RWPE1 (cell line): Measurements from ENCODE around the gene RHOT1.
A peak's percentile ranks its signal among the peaks of the same experiment; 100 is the strongest.
"Not testable (repeated sequence)": the region's sequence is repeated elsewhere in the genome, so short reads cannot be mapped to it uniquely, and the experiment has no call there.

ENCODE experiments used
- CTCF ChIA-PET: fragments of 350-600 bp; sonication (Branson Sonifier 250); formaldehyde crosslinking; extraction: SDS; loops from one replicate; lab custom pipeline; 2021; lab: Yijun Ruan, JAX
- POLR2A ChIA-PET: fragments of 400-600 bp; formaldehyde crosslinking; extraction: SDS; loops from one replicate; lab custom pipeline; 2020; ENCODE audit warnings: antibody characterized with exemption; ENCODE audit not compliant: low non-redundant PET; lab: Yijun Ruan, JAX
- DNase-seq: peaks from one replicate; pipeline ENCODE4 v3.0.0; 2012; ENCODE audit warnings: low spot score
- H3K27ac ChIP-seq: fragments of 450-650 bp; 2 replicates; pipeline ENCODE4 v1.5.1; 2017
- TF ChIP-seq, protein P1 (sequence below): fragments of 450-650 bp; conservative IDR thresholded peaks from 2 replicates; pipeline ENCODE4 v1.5.1; 2017; ENCODE audit warnings: low read depth, mild to moderate bottlenecking

Gene RHOT1

DNA sequence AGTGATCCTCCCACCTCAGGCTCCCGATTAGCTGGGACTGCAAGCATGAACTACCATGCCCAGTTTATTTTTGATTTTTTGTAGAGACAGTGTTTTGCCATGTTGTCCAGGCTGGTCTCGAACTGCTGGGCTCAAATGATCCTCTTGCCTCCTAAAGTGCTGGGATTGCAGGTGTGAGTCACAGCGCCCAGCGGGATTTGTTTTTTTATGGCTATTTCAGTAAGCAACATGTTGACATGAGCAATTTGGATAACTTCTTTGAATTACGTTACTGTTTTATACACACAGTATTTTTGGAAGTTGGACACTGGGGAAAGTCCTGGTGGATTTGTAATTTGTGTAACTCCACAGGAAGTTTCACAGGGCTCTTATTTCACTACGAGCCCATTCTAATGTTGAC, 18.5 kb upstream of the RHOT1 start:
- POLR2A ChIA-PET: no interaction called here
- no peak for DNase-seq
- H3K27ac ChIP-seq: no peak overlapping the region
- TF ChIP-seq, protein P1, sequence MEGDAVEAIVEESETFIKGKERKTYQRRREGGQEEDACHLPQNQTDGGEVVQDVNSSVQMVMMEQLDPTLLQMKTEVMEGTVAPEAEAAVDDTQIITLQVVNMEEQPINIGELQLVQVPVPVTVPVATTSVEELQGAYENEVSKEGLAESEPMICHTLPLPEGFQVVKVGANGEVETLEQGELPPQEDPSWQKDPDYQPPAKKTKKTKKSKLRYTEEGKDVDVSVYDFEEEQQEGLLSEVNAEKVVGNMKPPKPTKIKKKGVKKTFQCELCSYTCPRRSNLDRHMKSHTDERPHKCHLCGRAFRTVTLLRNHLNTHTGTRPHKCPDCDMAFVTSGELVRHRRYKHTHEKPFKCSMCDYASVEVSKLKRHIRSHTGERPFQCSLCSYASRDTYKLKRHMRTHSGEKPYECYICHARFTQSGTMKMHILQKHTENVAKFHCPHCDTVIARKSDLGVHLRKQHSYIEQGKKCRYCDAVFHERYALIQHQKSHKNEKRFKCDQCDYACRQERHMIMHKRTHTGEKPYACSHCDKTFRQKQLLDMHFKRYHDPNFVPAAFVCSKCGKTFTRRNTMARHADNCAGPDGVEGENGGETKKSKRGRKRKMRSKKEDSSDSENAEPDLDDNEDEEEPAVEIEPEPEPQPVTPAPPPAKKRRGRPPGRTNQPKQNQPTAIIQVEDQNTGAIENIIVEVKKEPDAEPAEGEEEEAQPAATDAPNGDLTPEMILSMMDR: no peak
- CTCF ChIA-PET: no interaction called here

DNA sequence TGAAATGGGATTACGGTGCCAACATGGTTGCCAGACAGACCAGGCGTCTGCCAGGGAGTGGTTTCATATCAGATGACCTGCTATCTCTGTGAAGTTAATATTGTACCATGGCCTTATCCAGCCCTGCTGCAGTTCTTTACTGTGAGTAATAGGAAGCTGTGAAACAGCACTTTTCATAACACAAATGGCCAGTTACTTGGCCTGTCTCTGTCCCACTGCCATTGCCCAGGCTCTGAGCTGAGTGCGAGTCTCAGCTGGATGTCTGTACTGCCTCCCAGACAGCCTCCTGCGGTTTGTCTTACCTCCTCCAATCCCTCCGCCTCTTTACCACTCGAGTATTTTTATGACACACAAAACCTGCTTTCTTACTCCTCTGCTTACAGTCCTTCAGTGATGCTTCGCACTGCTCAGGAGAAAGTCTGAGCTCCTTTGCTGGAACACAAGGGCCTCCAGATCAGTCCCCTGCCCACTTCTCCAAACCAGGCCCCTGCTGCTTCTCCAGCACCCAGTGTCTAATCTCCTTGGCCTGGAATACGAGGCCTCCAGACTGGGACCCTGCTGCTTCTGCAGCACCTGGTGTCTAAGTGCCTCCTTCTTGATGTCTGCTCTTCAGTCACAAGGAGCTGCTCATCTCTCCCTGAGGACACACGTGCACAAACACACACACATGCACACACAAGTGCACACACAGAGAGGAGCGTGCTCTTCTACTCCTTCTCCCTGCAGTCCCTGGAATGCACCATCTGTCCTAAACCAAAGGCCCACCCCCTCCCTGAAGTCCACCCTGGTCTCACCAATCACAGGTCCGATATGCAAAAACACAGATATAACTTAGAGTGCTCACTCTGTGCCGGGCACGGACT, 17.1 kb upstream of the RHOT1 start:
- TF ChIP-seq, protein P1: no peak
- no peak for DNase-seq
- POLR2A ChIA-PET: interaction anchor here (0.6 kb wide), 1 partner anchor 65 kb away, joined by 7 read pairs; no protein-coding TSS in a partner anchor
- H3K27ac ChIP-seq: peak overlapping the region; percentile 35; the same call in 1 of the 2 replicates
- CTCF ChIA-PET: interaction anchor here (0.6 to 0.8 kb wide), 2 partner anchors 11 to 16 kb away, joined by 3 to 4 read pairs; no protein-coding TSS in a partner anchor

DNA sequence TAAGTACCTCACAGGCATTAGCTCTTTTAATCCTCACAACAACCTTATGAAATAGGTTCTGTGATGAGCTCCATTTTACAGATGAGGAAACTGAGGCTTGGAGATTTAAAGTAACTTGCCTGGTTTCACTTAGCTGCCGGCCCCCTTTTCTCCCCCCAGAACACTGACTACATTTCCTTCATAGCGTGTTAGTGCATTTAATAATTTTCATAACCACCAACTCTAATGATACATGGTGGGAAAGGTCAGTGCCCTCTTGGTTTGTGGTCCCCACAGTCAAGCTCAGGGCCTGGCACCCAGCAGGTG, 16.5 kb upstream of the RHOT1 start:
- POLR2A ChIA-PET: no interaction called here
- DNase-seq: no peak
- TF ChIP-seq, protein P1: no peak
- no peak overlapping the region for H3K27ac ChIP-seq
- CTCF ChIA-PET: no interaction called here

DNA sequence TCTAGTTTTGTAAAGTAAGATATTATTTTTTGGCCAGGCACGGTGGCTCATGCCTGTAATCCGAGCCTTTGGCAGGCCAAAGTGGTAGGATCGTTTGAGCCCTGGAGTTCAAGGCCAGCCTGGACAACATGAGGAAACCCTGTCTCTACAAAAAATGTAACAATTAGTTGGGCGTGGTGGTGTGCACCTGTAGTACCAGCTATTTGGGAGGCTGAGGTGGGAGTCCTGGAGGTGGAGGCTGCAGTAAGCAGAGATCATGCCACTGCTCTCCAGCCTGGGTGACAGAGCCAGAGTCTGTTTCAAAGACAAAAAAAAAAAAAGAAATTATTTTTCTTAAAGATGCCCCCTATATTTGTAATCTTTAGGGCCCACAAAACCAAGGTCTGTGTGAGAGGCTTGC, 16.0 kb upstream of the RHOT1 start:
- ChIA-PET POLR2A (no interaction called here), CTCF (no interaction called here)
- peak overlapping the region; percentile 94; the same call in 1 of the 2 replicates for H3K27ac ChIP-seq
- TF ChIP-seq, protein P1: no peak
- DNase-seq: no peak

DNA sequence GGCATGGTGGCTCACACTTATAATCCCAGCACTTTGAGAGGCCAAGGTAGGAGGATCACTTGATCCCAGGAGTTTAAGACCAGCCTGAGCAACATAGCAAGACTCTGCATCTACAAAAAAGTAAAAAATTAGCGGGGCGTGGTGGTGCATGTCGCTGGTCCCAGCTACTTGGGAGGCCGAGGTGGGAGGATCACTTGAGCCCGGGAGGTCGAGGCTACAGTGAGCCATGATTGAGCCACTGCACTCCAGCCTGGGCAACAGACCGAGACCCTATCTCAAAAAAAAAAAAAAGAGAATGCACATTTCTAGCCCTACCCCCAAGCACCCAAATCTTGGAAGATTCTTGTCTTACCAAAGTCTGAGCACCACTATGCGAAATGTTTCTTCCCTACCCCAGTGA, 15.6 kb upstream of the RHOT1 start:
- DNase-seq: no peak
- peak overlapping the region; percentile 94 for H3K27ac ChIP-seq
- CTCF ChIA-PET: no interaction called here
- POLR2A ChIA-PET: interaction anchor here (0.7 kb wide), 1 partner anchor 18 kb away, joined by 5 read pairs; no protein-coding TSS in a partner anchor
- TF ChIP-seq, protein P1: no peak

DNA sequence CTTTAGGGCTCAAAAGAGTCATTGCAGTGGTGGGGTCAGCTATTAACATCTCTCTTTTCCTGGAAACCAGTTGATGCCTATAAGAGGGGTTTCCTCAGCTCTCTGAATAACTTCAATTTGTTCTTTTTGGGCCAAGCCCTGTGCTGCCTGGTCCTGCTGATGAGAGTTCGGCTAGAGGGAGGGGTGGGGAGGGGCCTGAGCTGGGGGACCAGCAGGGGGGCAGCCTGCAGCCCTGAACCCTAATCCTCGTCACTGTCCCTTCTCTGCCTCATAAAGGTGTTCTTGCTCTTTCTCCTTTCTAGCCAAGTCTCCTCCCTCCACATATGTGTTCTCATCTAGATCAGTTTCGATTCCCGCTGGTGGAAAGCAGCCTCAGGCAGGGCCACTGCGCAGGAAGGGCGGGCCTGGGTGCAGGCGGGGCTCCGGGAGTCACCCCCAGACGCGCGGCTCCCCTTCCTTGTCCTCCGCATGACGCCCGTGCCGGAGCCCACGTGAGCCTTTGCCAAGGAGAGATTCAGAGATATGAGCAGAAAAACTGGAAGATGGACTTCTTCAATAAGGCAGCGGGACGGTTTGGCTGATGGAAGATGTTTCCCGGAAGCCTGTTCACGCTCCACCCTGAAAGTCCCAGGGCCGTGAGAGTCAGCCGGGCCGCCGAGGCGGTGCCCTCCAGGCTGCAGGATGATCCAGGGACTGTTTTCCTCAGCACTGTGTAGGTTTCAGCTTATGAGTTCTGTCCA, 15.0 kb upstream of the RHOT1 start:
- ChIA-PET CTCF (no interaction called here), POLR2A (interaction anchor here (0.6 to 1.1 kb wide), 3 partner anchors 12 to 120 kb away, joined by 3 to 5 read pairs (median 3); partner anchors contain the start of gene LRRC37B)
- peak overlapping the region; percentile 94 for H3K27ac ChIP-seq
- DNase-seq: peak; percentile 79
- TF ChIP-seq, protein P1: no peak

DNA sequence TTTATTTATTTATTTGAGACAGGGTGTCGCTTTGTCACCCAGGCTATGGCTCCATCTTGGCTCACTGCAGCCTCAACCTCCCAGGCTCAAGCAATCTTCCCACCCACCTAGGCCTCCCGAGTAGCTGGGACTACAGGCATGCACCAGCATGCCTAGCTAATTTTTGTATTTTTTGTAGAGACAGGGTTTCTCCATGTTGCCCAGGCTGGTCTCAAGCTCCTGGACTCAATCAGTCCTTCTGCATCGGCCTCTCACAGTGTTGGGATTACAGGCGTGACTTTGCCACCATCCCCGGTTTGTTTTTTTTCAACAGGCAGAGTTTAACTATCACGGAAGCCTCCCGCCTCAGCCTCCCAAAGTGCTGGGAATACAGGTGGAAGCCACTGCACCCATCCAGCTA, 13.8 kb upstream of the RHOT1 start:
- DNase-seq, CTCF ChIA-PET: not testable (repeated sequence)
- POLR2A ChIA-PET: interaction anchor here (1.1 kb wide), 1 partner anchor 121 kb away, joined by 3 read pairs; the partner anchor contains the start of gene LRRC37B
- H3K27ac ChIP-seq: peak overlapping the region; percentile 61
